ENCODE results near the gene NIBAN1.

DNA sequence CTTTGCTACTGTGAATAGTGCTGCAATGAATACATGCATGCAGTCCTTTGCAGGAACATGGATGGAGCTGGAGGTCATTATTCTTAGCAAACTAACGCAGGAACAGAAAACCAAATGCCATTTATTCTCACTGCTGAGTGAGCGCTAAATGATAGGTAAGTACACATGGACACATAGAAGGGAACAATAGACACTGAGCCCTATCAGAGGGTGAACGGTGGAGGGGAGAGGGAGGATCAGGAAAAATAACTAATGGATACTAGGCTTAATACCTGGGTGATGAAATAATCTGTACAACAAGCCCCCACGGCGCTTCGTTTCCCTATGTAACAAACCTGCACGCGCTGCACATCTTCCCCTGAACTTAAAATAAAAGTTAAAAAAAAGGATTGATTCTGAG is 8.9 kb downstream of the NIBAN1 start:
- TF ChIP-seq ZNF263 (CRISPR knock-in tag; IDR thresholded peaks at IDR 0.05; ENCODE audit: borderline replicate concordance) (no peak), TAF1 (IDR thresholded peaks at IDR 0.05; ENCODE audit: control insufficient read depth, extremely low read depth, insufficient read depth, low read length, severe bottlenecking) (no peak)

All from K562 (cell line).